Effector memory CD4-positive, alpha-beta T cell (primary cell): ENCODE data around the gene SMKR1.
"Not testable (repeated sequence)": the region's sequence is repeated elsewhere in the genome, so short reads cannot be mapped to it uniquely, and the experiment has no call there.

Experiments
- DNase-seq, 3 donors: peaks; one replicate each; pipeline ENCODE4 v3.0.0-alpha.2; 2020
- H3K27ac ChIP-seq: 2 replicates; pipeline ENCODE4 v1.7.0; 2013; ENCODE audit warnings: mild to moderate bottlenecking, low read length, moderate library complexity; ENCODE audit not compliant: insufficient read depth, poor library complexity, severe bottlenecking
- H3K27me3 ChIP-seq: replicated peaks from 2 replicates; pipeline ENCODE4 v1.7.0; 2013; ENCODE audit warnings: mild to moderate bottlenecking, low read length; ENCODE audit not compliant: insufficient read depth, control insufficient read depth, poor library complexity, severe bottlenecking
- H3K36me3 ChIP-seq: 2 replicates; pipeline ENCODE4 v1.7.0; 2013; ENCODE audit warnings: mild to moderate bottlenecking, low read length, moderate library complexity; ENCODE audit not compliant: control insufficient read depth, insufficient read depth
- H3K4me1 ChIP-seq: 2 replicates; pipeline ENCODE4 v1.7.0; 2013; ENCODE audit warnings: low read length, mild to moderate bottlenecking; ENCODE audit not compliant: control insufficient read depth, insufficient read depth, poor library complexity, severe bottlenecking
- H3K4me3 ChIP-seq: 2 replicates; pipeline ENCODE4 v1.7.0; 2013; ENCODE audit warnings: low read length, low read depth, mild to moderate bottlenecking; ENCODE audit not compliant: insufficient read depth, poor library complexity, severe bottlenecking
- H3K9me3 ChIP-seq: 2 replicates; pipeline ENCODE4 v1.7.0; 2013; ENCODE audit warnings: mild to moderate bottlenecking, low read length, moderate library complexity; ENCODE audit not compliant: control insufficient read depth

SMKR1 gene

GRCh38 chr7:129480674-129481363, 21.5 kb upstream of the SMKR1 start:
- no peak overlapping the region for H3K27ac ChIP-seq
- H3K4me3 ChIP-seq: no peak overlapping the region
- H3K9me3 ChIP-seq: no peaks in the 10 kb centered on the region

GRCh38 chr7:129481376-129481775, 21.0 kb upstream of the SMKR1 start:
- not testable (repeated sequence) for H3K27ac ChIP-seq, H3K9me3 ChIP-seq, H3K4me3 ChIP-seq, H3K4me1 ChIP-seq, H3K27me3 ChIP-seq, DNase-seq, H3K36me3 ChIP-seq

More at GRCh38 chr7:129480674-129481363, 21.5 kb upstream of the SMKR1 start:
- Histone ChIP-seq H3K27me3 (no peaks in the 10 kb centered on the region), H3K4me1 (no peaks in the 10 kb centered on the region), H3K36me3 (no peaks in the 10 kb centered on the region)
- DNase-seq: no peak

DNA sequence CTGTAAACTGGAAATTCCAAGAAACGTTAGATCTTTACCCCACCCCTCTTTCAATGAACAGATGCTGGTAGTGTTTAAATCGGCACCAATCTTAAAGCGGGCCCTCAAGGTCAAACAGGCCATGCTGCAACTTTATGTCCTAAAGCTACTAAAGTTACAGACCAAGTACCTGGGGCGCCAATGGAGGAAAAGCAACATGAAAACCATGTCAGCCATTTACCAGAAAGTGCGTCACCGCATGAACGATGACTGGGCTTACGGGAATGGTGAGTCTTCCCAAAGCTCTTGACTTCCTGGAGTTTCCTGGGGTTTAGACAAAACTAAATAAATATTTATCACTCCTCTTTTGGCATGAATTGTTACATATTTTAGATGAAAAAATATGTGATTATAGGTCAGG, 19.6 kb upstream of the SMKR1 start:
- Histone ChIP-seq H3K27ac (no peak overlapping the region), H3K4me1 (no peaks in the 10 kb centered on the region), H3K9me3 (no peaks in the 10 kb centered on the region), H3K4me3 (no peak overlapping the region), H3K36me3 (no peaks in the 10 kb centered on the region), H3K27me3 (no peaks in the 10 kb centered on the region)
- DNase-seq: no peak

- no peaks in the 10 kb centered on the region for H3K4me1 ChIP-seq
- H3K36me3 ChIP-seq: no peaks in the 10 kb centered on the region
- H3K27ac ChIP-seq: no peak overlapping the region
- no peak for DNase-seq
- no peaks in the 10 kb centered on the region for H3K9me3 ChIP-seq
- no peaks in the 10 kb centered on the region for H3K27me3 ChIP-seq
- H3K4me3 ChIP-seq: no peak overlapping the region
Observed at GRCh38 chr7:129489491-129489890, 12.8 kb upstream of the SMKR1 start.

DNA sequence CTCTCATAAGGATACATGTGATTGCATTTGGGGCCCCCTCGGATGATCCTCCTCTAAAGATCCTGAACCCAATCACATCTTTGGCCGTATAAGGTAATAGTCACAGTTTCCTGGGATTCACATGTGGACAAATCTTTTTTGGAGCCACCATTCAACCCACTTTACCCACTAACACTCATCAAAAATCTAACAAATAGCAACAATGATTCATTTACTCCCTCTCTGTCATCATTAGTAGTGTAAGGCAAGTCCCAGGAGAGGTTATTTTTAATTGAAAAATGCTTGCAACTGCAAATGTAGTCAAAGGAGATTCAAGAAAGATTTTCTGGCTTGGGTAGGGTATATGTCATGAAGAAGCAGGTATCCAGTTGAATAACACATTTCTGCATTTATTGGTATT, 9.9 kb upstream of the SMKR1 start:
- H3K36me3 ChIP-seq: no peaks in the 10 kb centered on the region
- no peak overlapping the region for H3K4me3 ChIP-seq
- no peaks in the 10 kb centered on the region for H3K4me1 ChIP-seq
- DNase-seq: no peak
- no peak overlapping the region for H3K27ac ChIP-seq
- H3K27me3 ChIP-seq: no peaks in the 10 kb centered on the region
- no peaks in the 10 kb centered on the region for H3K9me3 ChIP-seq

GRCh38 chr7:129493555-129493954, 8.8 kb upstream of the SMKR1 start:
- no peak overlapping the region for H3K4me3 ChIP-seq
- H3K4me1 ChIP-seq: no peaks in the 10 kb centered on the region
- no peak for DNase-seq
- no peaks in the 10 kb centered on the region for H3K27me3 ChIP-seq
- no peaks in the 10 kb centered on the region for H3K36me3 ChIP-seq
- H3K9me3 ChIP-seq: no peaks in the 10 kb centered on the region
- peak overlapping the region; percentile 43 for H3K27ac ChIP-seq

DNA sequence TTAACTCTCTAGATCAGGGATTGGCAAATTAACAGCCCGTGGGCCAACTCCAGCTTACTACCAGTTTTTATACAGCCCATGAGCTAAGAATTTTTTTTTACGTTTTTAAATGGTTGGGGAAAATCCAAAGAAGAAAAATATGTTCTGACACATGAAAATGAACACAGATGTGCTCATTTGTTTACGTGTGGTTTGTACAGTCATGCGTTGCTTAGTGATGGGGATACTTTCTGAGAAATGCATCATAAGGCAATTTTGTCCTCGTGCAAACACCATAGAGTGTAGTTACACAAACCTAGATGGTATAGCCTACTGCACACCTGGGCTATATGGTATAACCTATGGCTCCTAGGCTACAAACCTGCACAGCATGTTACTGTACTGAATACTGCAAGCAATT, 8.3 kb upstream of the SMKR1 start:
- no peak for DNase-seq
- no peaks in the 10 kb centered on the region for H3K4me1 ChIP-seq
- peak overlapping the region; percentile 11 for H3K27ac ChIP-seq
- no peaks in the 10 kb centered on the region for H3K27me3 ChIP-seq
- no peaks in the 10 kb centered on the region for H3K36me3 ChIP-seq
- H3K9me3 ChIP-seq: no peaks in the 10 kb centered on the region
- H3K4me3 ChIP-seq: no peak overlapping the region

DNA sequence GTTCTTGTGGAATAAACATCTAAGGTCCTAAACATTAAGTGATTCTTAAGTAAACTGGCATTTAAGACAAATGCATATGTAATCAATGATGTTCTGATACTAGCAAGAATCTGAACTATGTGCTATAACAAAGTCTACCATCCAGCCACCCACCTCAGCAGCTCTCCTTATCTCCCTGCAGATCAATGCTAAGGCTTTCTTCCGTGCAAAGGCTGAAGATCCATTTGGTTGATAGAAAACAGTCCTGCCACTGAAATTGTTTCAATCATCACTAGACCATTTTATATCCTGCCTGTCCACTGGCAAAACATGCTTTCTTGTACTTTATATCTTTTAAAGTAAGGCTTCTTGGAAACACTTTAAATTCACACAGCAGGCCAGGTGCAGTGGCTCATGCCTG, 6.3 kb upstream of the SMKR1 start:
- no peak overlapping the region for H3K27ac ChIP-seq
- H3K27me3 ChIP-seq: no peaks in the 10 kb centered on the region
- H3K36me3 ChIP-seq: no peaks in the 10 kb centered on the region
- H3K4me1 ChIP-seq: no peaks in the 10 kb centered on the region
- H3K4me3 ChIP-seq: no peak overlapping the region
- H3K9me3 ChIP-seq: no peaks in the 10 kb centered on the region
- DNase-seq: no peak

DNA sequence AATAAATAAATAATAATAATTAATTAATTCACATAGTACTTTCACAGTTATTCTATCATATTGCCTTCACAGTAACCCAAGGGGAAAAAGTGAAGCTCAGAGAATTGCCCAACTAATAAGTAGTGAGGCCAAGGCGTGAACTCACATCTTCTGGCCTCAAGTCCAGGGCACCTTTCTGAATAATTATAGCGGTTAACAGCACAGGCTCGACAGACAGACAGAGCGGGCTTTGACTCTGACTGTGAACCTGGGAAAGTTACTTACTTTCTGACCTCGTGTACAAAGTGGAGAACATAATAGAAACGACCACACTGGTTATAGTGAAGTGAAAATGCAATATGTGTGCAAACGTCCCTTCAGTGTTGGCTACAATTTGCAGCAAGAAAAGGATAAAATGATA, 5.7 kb upstream of the SMKR1 start:
- Histone ChIP-seq H3K4me3 (no peak overlapping the region), H3K36me3 (no peaks in the 10 kb centered on the region), H3K4me1 (peaks cover under 1% of the 10 kb centered on the region), H3K27ac (no peak overlapping the region), H3K9me3 (no peaks in the 10 kb centered on the region), H3K27me3 (no peaks in the 10 kb centered on the region)
- DNase-seq: no peak

DNA sequence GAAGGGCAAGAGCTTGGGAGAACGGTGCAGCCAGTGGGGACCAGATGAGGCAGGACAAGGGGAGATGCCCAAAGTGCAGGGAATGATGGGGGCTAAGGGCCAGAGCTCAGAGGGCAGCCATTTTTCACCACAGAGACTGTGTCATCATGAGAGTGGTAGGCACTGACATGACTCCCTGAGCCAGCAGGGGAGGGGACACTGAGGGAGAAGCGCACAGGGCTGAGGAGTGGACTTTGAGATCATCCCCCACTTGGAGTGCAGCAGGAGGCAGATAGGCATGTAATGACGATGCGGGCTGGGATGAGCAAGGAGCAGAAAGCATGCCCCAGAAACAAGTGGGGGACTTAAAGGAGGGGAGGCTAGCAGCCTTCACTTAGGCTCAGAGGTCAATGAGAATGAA, 5.2 kb upstream of the SMKR1 start:
- no peaks in the 10 kb centered on the region for H3K27me3 ChIP-seq
- peaks cover 4% of the 10 kb centered on the region for H3K4me1 ChIP-seq
- no peak overlapping the region for H3K27ac ChIP-seq
- no peak for DNase-seq
- no peak overlapping the region for H3K4me3 ChIP-seq
- no peaks in the 10 kb centered on the region for H3K9me3 ChIP-seq
- no peaks in the 10 kb centered on the region for H3K36me3 ChIP-seq
